NCI-H1105 (cell line): ENCODE results near the gene TPBGL.
A peak's percentile ranks its signal among the peaks of the same experiment; 100 is the strongest.

Experiments
- DNase-seq: peaks from one replicate; lab custom pipeline; 2025; lab: John Stamatoyannopoulos, UW

The TPBGL gene

GRCh38 chr11:75240311-75241035, at the start of gene TPBGL:
TPBGL (plus strand) TSS chr11:75240774; CDS start chr11:75241050, 276 bp downstream.
- DNase-seq, result peak; percentile 41

GRCh38 chr11:75191330-75191717, 49.2 kb upstream of the TPBGL start:
- DNase-seq, result no peak

GRCh38 chr11:75193271-75193670, 47.3 kb upstream of the TPBGL start:
- no peak for DNase-seq

- no peak for DNase-seq
Observed at GRCh38 chr11:75193711-75194110, 46.9 kb upstream of the TPBGL start.

GRCh38 chr11:75194147-75194546, 46.4 kb upstream of the TPBGL start:
- no peak for DNase-seq

- DNase-seq, result peak; percentile 26
Observed at GRCh38 chr11:75195167-75195962, 45.2 kb upstream of the TPBGL start.

GRCh38 chr11:75196426-75196825, 44.1 kb upstream of the TPBGL start:
- DNase-seq, result no peak

GRCh38 chr11:75197512-75198277, 42.9 kb upstream of the TPBGL start:
- DNase-seq, result no peak

GRCh38 chr11:75198278-75198973, 42.1 kb upstream of the TPBGL start:
- DNase-seq, result peak; percentile 71

GRCh38 chr11:75199412-75199955, 41.1 kb upstream of the TPBGL start:
- peak; percentile 14 for DNase-seq

GRCh38 chr11:75200051-75200450, 40.5 kb upstream of the TPBGL start:
- no peak for DNase-seq

GRCh38 chr11:75200531-75200930, 40.0 kb upstream of the TPBGL start:
- DNase-seq, result no peak

GRCh38 chr11:75201771-75202170, 38.8 kb upstream of the TPBGL start:
- DNase-seq, result no peak

- no peak for DNase-seq
Observed at GRCh38 chr11:75202195-75202594, 38.4 kb upstream of the TPBGL start.

- no peak for DNase-seq
Observed at GRCh38 chr11:75203138-75203537, 37.4 kb upstream of the TPBGL start.

- no peak for DNase-seq
Observed at GRCh38 chr11:75203641-75204011, 36.9 kb upstream of the TPBGL start.

- DNase-seq, result no peak
Observed at GRCh38 chr11:75204012-75204674, 36.4 kb upstream of the TPBGL start.

GRCh38 chr11:75204685-75205563, 35.6 kb upstream of the TPBGL start:
- DNase-seq, result peak; percentile 50

GRCh38 chr11:75205564-75206020, 35.0 kb upstream of the TPBGL start:
- DNase-seq, result no peak

- DNase-seq, result no peak
Observed at GRCh38 chr11:75208446-75208845, 32.1 kb upstream of the TPBGL start.
